Breast epithelium (tissue), 3 donors: ENCODE measurements around the gene NAGA.

Experiments
- CTCF ChIP-seq, 3 donors: fragments of 450-650 bp; IDR thresholded peaks; one replicate each; pipeline ENCODE4 v1.5.1; 2016 to 2017; ENCODE audit warnings: antibody characterized with exemption in 3 of 3, mild to moderate bottlenecking in 3 of 3, moderate library complexity in 3 of 3
- POLR2A ChIP-seq: fragments of 450-650 bp; IDR thresholded peaks from one replicate; pipeline ENCODE4 v1.6.1; 2016; ENCODE audit warnings: antibody characterized with exemption, mild to moderate bottlenecking, moderate library complexity
- POLR2AphosphoS5 ChIP-seq, 3 donors: sonication (generic); formaldehyde crosslinking; IDR thresholded peaks; one replicate each; pipeline ENCODE4 v1.6.1; 2017; ENCODE audit warnings: antibody characterized with exemption in 3 of 3

GRCh38 chr22:42060489-42060888 is 10.1 kb downstream of the NAGA start:
- TF ChIP-seq CTCF (IDR thresholded peaks at IDR 0.05) (no peak), POLR2A (no peak), POLR2AphosphoS5 (IDR thresholded peaks at IDR 0.05) (no peak)
